ENCODE data around the gene CPLX1.

- TF ChIP-seq, protein P1, sequence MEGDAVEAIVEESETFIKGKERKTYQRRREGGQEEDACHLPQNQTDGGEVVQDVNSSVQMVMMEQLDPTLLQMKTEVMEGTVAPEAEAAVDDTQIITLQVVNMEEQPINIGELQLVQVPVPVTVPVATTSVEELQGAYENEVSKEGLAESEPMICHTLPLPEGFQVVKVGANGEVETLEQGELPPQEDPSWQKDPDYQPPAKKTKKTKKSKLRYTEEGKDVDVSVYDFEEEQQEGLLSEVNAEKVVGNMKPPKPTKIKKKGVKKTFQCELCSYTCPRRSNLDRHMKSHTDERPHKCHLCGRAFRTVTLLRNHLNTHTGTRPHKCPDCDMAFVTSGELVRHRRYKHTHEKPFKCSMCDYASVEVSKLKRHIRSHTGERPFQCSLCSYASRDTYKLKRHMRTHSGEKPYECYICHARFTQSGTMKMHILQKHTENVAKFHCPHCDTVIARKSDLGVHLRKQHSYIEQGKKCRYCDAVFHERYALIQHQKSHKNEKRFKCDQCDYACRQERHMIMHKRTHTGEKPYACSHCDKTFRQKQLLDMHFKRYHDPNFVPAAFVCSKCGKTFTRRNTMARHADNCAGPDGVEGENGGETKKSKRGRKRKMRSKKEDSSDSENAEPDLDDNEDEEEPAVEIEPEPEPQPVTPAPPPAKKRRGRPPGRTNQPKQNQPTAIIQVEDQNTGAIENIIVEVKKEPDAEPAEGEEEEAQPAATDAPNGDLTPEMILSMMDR (conservative IDR thresholded peaks at IDR 0.05), result no peak
- TF ChIP-seq EZH2 (IDR thresholded peaks at IDR 0.05; ENCODE audit: low read depth), result no peak
Observed at GRCh38 chr4:785332-786073, 40.4 kb downstream of the CPLX1 start.

All from PC-9 (cell line).